T-helper 17 cell (primary cell): Measurements from ENCODE around the gene PAIP2B. TPM values are rescaled to one million over a fixed set of nuclear protein-coding genes. Genes with fewer than 3 reads are reported as not detected.

ENCODE experiments used
- total RNA-seq, 4 donors: library from RNA in 2 of 4; stranded (reverse) in 2 of 4; gene quantifications; one replicate each; pipeline ENCODE4 v1.2.3 and lab custom pipeline; 2022 to 2026

Gene PAIP2B
- total RNA-seq, 2 donors from 2014 or later = 2.4 to 2.9 TPM

Other genes with a start within 250 kb of the PAIP2B start
- gene ANKRD53, start 248.5 kb downstream of the PAIP2B start, total RNA-seq = under 1 TPM; 0.34 to 0.80 TPM
- gene TEX261, start 232.2 kb downstream of the PAIP2B start, total RNA-seq = 10 to 100 TPM; 30.0 to 31.3 TPM
- 100 to 1,000 TPM in 1 of 2 donors, 10 to 100 TPM in 1; 75.0 to 102 TPM for gene NAGK, start 158.5 kb downstream of the PAIP2B start, total RNA-seq
- 10 to 100 TPM in 1 of 2 donors, 1 to 10 TPM in 1; 9.6 to 11.3 TPM for gene MCEE, start 96.9 kb downstream of the PAIP2B start, total RNA-seq
- 10 to 100 TPM; 28.3 to 42.3 TPM for gene MPHOSPH10, start 96.5 kb downstream of the PAIP2B start, total RNA-seq
- 100 to 1,000 TPM in 1 of 2 donors, 10 to 100 TPM in 1; 93.7 to 104 TPM for gene ZNF638, start 104.7 kb upstream of the PAIP2B start, total RNA-seq
- 1 to 10 TPM in 1 of 2 donors, under 1 TPM in 1; 0.34 to 2.8 TPM for gene DYSF, start 226.5 kb upstream of the PAIP2B start, total RNA-seq